HG03064 (cell line): ENCODE results near the gene MAD1L1.

Source experiments
- ATAC-seq: cut with Tn5 transposase; IDR thresholded peaks from one replicate; pipeline ENCODE4 v1.9.1; 2021; ENCODE audit warnings: low read depth; ENCODE audit not compliant: unreplicated experiment

The MAD1L1 gene

DNA sequence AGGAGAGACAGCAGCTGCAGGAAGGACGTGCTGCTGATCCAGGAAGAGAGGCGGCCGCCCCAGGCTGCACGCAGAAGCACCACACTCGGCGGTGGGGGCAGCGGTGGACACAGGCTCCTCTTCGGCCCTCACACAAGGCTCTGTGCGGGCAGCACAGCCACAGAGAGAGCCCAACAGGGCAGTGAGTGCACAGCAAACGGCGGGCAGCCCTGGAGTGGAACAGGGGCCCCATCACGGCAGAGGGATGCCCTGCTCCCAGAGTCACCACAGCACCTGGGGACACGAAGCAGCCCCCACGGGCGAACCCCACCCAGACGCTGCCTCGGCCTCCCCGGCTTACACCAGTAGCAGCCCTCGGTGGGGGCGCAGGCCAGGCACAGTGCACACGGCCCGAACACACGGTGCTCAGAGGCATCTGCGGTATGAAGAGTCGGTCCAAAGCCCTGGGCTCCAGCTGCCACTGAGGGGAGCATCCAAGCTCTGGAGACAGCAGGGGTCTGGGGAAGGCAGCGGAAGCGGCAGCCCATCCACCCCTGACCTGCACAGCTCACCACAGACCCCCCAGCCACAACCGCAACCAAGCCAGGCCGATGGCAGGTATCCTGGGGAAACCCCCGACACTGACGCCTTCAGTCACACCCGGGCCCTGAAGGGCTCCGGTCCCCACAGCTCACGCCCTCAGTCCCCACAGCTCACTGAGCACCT is 26.1 kb upstream of the MAD1L1 start:
- ATAC-seq = no peak

DNA sequence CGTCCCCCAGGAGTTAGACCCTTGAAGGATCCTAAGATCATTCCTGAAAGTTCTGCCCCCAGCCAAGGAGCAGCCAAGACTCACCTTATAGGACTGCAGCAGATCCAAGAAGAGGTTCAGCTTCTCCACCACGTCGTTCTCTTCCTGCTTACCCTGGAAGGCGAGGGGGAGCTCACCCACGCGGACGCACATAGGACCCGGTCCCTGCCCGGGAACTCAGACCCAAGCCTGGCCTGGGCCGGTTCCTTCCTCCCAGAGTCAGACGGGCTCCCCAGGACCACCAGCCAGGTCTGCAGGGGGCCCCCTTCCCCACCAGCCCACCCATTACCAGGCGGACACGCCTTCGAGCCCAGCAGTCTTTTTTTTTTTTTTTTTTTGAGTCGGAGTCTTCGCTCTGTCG is 24.9 kb upstream of the MAD1L1 start:
- no peak for ATAC-seq

DNA sequence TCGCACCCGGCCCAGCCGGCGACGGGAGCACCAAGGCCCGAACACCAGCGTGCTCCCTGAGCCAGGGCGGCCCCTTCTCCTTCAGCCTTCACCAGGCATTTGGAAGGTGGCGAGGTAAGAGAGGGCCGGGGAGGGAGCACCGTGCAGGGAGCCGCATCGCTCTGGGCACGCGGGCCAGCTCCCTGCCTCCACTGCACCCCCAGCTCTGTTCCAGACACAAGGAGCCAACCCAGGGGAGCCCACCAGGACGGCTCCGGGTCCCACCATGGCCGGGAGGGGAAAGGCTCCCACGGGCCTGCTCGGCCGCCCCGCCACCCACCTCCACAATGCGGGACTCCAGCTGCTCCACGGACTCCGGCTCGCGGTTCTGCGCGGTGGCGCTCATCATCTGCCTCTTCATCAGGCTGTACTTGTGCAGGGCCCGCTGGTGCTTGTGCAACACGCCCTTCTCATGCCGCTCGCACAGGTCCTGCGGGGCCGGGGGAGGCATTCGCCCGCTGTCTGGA is 24.4 kb upstream of the MAD1L1 start:
- no peak for ATAC-seq

DNA sequence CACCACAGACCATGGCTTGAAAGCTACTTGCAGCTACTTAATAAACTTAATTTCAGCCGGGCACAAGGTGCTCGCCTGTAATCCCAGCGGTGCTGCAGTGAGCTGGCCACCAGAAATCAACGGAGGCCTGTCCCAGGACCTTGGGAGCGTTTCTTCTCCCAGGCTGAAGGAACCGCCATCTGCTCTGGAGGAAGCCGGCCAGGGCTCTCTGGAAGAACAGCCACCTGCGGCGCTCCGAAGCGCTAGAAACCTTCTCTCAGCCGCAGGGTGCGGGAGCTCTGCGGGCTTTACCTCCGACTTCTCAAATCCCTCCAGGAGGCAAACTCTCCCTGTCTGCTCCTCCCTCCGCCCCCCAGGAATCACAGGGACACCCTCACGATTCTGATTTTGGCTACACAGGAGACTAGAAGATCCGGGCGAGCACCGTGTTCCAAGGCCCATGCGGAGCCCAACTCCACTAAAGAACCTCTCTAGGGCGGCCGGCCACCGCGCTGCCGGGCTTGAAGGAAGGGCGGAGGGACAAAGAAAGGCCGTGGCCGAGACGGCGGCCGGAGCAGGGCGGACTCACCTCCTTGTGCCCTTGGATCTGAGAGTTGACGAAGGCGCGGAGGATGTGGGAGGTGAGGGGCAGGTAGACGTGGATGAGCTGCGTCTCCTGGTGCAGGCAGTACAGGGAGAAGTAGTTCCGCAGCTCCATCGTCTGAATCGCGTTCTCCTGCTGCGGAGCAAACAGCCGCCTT is 23.7 kb upstream of the MAD1L1 start:
- ATAC-seq = no peak

DNA sequence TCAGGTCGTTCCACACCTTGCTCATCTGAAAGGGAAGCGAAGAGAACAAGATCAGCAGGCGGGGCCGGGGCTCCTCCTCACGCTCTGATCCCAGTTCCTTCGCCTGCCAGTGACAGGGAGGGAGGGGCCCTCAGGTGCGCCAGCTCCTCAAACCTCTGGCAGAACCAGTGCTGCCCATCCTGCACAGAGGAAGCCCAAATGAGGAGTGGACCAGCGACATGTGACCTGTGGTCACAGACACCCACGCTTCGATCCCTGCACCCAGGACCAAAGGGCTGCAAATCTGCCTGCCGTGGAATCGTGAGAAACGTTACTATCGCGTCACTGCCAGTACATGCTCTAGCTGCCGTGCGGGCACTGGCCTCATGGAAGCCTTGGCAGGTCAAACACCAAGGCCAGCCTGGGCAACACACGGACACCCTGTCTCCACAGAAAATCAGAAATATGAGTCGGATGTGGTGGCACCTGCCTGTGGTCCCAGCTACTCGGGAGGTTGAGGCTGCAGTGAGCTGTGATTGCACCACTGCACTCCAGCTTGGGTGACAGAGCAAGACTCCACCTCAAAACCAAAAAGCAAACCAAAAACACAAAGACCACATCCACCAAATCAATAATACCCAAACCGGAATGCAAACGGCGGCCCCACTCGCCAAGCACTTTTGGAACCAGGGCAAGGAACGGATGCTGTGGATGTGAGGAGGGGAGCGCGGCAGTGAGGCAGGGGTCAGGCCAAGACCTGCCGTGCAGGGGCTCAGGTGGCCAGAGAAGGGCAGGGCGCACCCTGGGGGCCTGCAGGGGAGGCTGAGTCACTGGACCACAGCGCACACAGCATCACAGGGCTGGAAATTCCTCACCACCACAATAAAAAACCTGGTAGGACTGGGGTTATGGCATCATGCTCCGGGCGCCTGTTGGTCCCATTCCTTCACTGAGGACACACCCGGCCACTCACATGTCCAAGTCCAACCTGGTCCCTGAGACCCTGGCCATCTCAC is 22.7 kb upstream of the MAD1L1 start:
- no peak for ATAC-seq

DNA sequence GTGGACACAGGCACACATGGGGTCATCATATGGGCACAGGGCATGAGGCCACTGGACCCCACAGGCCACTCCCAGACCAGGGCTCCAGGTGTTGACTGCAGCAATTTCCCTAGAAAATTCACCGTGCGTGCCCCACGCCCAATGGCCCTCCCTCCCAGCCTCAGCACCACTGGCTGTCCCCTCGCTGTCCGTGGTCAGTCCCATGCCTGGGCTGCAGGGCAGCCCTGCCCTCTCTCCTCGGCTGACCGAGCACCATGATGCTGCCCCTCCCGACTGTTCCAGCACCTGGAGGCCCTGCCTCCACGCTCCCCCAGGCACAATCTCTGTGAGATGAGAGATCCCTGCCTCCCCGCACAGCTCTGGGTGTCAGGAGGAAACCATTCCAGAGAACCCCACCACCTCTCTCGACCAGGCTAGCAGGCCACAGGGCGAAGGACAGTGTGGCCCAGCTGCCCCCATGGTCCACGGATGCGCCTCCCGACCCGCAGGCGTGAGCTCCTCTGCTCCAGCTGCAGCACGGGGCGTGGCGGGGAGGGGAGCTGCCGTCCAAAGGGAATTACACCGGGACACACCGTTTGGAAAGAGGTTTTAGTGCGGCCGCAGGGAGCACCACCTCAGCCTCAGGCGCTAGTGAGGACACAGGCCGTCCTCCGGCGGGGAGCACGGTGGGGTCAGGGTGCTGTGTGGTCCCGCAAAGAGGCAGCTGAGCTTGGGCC is 21.8 kb upstream of the MAD1L1 start:
- no peak for ATAC-seq

DNA sequence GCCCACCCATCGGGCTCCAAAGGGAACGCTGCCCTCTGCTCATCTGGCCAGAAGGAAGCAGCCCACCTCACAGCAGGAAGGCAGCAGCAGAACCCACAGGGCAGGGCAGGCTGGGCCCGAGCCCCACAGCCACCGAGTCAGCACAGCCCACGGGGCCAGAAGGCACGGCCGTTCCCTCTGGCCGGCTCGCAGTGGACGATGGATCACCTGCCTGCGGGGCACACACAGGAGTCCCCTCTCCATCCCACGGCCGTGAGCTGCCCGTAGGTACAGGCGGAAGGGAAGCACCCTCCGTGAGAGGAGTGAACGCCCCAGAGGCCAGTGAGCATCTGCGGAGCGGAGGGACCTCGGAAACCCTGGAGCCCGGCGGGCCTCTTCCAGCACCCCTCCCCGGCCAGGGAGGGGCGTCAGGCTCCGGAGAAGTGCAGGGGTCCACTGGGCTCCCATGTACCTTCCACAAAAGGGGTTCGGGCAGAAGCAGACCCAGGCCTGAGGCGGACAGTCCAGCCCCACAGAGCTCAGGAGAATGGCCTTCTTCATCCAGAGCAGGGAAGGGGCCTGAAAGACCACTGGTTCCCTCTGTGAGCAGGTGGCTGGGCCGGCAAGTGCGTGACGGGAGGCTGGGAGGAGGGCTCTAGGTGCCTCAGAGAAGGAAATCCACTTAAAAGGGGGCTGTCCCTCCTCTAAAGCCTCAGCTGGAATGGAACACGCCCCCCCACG is 20.9 kb upstream of the MAD1L1 start:
- ATAC-seq = no peak

DNA sequence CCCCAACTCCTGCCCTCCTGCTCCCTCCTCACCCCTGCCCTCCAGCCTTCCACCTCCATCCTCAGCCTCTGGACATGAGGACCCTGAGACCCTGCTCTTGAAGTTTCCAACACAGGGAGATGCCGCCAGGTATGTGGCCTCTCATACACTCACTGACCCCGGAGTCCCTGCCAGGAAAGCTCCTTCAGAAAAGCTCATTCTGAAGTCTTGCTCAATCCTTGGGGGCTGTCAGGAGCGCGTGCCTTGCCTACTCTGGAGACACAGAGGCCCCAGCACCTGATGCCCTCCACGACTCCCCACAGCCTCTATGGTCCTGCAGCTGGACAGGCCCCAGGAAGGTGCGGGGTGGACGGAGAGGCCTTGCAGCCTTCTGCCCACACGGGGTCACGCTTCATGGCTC is 20.3 kb upstream of the MAD1L1 start:
- no peak for ATAC-seq

DNA sequence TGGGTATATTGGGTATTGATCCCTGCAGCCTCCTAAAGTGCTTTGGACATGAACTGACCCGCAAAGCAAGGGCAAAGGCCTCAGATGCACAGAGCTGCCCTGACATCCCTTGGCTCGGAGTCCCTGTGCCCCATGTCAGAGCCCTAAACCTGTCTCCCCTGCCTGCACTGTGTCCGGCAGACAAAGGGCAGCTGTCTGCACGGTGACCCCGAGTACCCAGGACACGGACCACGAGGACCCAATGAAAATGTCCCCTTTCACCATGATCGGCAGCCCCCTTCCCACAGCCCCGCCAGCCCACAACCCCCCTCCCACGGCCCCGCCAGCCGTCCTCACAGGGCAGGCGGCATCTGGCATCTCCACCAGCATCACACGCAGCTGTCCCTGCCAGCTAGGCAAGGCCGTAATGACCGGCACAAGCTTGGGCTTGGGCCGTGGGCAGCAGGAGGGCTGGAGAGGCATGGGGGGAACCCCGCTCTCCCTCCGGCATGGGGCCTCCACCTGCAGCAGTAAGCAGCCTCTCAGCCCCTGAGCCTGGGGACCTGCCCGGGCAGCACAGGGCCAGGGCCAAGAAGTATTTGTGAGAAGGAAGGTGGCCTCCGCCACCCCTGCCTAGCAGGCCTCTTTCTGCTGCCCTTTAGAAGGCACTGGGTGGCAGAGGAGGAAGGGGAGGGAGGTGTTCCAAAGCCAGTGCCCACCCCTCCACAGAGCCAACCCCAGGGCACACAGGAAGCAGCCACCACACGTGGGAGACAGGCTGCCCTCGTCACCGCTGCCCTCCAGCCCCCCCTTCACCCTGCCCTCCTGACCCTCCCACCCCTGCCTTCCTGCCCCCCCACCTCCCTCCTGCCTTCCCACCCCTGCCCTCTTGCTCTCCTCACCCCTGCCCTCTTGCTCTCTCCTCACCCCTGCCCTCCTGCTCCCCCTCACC is 19.4 kb upstream of the MAD1L1 start:
- ATAC-seq = no peak

DNA sequence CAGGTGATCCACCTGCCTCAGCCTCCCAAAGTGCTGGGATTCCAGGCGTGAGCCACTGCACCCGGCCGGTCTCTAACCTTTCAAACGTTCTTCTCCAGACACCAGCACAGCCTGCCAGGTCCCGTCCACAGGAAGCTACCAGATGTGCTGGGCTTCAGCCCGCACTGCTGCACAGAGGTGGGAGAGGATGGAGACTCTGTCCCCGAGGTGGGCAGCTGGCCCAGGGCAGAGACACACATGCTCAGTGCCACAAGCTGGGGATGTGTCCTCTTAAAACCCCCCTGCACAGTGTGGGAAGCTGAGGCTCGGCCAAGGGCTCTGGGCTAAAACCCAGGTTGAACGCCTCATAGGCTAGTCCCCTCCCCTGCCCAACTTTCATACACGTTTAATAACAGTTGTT is 18.6 kb upstream of the MAD1L1 start:
- no peak for ATAC-seq

DNA sequence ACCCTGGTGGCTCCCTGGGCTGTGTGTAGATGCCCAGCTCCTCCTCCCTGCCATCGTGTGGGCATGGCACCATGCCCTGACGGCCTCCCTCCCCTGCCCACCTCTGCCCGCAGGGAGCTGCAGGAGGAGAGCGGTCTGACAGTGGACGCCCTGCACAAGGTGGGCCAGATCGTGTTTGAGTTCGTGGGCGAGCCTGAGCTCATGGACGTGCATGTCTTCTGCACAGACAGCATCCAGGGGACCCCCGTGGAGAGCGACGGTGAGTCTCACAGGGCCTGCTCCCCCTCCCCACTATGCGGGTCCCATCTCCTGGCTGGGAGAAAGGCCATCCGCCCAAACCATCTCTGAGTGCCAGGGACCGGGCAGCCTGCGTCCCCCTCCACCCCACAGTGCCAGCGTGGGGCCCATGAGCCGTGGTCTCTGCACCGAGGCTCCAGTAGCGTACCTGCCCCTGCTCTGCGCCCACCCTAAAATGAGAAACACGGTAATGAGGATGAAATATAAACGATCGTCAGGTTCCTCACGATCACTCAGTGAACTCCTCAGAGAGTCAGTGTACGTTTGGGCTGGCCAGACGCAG is 17.1 kb upstream of the MAD1L1 start:
- ATAC-seq = no peak

DNA sequence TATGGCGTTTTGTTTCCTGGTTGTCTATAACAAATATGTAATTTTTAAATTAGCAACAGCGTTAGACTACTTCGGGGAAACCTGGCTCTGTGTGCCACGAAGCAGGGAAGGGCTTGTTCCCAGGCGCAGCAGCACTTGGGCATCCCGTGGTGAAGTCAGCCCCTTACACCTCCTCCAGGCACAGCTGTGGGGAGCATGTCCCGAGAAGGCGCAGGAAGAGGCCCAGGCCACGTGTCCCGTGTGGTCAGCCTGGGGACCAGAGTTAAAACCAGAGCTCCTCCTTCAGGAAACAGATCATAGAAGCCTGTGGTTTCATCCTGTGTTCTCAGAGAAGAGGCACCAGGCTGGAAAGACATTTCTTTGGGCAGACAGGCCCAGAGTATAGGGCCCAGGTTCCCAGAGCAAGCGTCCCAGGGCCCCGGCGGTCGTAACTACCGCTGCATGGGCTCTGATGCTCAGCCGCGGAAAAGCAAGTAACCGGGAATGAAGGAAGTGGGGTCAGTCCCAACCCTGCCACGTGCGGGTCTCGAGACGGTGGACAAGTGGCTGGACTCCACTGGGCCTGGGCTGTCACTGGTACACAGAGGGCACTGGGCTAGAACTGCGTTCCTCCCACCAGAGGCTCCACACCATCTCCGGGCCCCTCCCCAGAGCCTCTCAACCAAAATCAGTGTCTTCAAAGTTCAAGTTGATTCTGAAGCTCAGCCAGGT is 16.4 kb upstream of the MAD1L1 start:
- peak; percentile 70 for ATAC-seq

DNA sequence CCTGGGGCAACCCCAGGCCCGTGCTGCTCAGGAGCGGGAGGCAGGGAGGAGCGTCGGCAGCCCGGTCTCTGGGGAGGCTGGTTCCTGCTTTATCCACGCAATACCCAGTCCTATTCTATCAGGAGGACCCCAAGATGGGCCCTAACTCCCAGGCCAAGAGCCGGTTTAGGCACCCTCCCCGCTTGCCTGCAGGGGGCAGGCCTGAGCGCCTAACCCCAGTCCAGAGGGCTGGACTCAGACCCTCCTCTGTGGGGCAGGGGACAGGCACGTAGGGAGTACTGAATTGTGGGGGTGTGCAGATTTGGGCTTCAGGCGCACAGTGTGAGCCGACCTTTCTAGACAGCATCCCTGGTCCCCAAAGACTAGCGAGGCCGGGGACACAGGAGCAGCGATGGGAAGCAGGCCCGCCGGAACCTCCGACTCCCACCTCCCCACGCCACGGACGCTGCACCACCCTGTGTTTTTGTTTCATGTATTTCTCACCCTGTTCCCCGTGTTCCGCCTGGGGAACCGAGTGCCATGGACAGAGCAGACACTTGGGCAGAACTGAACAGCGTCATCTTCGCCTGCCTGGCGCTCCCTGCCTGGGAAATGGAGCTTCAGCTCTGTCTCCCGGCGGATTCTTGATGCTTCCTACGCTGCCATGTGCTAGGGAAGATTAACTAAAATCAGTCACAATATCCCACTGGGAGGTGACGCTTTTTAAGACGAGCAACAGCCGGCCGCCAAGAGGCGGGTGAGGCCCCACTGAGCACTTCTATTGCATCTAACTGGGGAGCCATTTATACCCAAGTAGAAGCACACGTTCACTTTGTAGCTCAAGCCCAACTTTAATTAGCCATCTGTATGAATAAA is 14.6 kb upstream of the MAD1L1 start:
- ATAC-seq = no peak

DNA sequence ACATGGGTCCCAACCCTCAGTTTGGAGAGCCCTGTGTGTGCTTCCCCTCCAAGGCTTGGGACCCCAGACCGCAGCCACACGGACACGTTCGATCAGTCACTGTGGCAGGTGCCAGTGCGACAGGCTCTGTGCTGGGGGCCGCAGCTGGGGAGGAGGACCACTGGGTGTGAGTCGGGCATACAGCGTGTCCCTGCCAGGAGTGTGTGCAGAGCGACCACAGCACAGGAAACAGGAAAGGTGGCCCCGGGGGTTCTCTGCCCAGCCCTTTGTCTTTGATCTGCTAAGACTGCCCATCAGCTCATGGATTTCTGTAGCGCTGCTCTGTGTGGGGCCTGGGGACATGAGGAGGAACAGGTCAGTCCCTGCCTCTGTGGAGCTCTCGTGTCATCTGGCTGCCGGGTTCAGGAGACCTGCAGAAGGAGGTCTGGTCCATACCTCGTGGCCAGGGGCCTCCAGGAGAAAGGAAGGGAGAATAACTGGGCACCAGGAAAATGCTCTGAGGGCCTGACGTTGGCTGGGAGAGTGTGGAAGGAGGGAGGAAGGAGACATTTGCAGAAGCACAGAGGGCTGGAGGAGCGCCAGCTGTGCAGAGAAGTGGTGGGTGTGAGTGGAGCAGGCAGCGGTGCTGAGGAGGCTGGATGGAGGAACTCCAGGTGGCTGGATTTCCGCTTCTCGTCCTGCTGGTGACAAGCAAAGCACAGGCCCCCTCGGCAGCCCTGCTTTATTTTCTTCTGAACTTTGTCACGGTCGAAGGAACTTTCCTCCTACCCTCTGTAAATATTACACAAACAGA is 13.3 kb upstream of the MAD1L1 start:
- ATAC-seq = no peak

DNA sequence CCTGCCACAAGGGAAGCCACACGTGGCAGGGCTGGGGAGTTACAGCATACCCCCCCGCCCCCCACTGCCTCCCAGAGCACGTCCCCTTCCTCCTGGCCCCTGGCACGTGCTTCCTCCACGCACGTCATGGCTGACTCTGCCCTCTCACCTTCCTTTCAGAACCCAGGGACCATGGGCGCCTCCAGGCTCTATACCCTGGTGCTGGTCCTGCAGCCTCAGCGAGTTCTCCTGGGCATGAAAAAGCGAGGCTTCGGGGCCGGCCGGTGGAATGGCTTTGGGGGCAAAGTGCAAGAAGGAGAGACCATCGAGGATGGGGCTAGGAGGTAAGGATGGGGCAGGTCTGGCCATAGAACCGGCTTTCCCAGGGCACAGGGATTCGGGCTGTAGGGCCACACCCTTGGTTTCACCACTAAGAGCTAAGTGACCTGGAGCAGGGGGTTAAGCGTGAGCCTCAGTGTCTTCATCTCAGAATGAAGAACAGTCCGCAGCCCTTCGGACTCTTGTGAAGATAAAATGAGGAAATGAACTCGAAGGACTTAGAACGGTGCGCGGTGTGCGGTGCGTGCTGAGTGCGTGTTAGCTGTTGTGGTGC is 11.8 kb upstream of the MAD1L1 start:
- ATAC-seq = no peak

DNA sequence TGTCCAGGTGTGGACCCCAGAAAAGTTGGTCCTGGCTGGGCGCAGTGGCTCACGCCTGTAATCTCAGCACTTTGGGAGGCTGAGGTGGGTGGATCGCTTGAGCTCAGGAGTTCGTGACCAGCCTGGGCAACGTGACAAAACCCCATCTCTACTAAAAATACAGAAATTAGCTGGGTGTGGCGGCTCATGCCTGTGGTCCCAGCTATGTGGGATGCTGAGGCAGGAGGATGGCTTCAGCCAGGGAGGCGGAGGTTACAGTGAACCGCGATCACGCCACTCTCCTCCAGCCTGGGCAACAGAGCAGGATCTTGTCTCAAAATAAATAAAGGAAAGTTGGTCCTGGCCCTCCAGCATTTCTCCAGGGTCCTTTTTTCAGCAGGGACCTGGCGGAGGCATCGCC is 10.7 kb upstream of the MAD1L1 start:
- no peak for ATAC-seq
